Measurements from ENCODE around the gene TNFRSF4. TPM values are rescaled to one million over a fixed set of nuclear protein-coding genes. Genes with fewer than 3 reads are reported as not detected.
A peak's percentile ranks its signal among the peaks of the same experiment; 100 is the strongest.

Gene TNFRSF4
- total and polyA plus RNA-seq, 8 donors, result 0.26 to 5.0 (median 1.2) TPM

GRCh38 chr1:1173061-1173792 is 40.7 kb downstream of the TNFRSF4 start:
- no peak for ATAC-seq
- no peaks in the 10 kb centered on the region for H3K9me3 ChIP-seq
- H3K27ac ChIP-seq, result no peak overlapping the region
- intact Hi-C loops (cut with DNase I), result no loop called here
- TF ChIP-seq CTCF (IDR thresholded peaks at IDR 0.05), result no peak
- H3K4me3 ChIP-seq, result no peak overlapping the region
- no peaks in the 10 kb centered on the region for H3K36me3 ChIP-seq
- H3K27me3 ChIP-seq, result no peaks in the 10 kb centered on the region
- WGBS, 2 donors, result 79 to 88% methylated on average over 29 to 32 of the region's 32 CpGs
- no peaks in the 10 kb centered on the region for H3K4me1 ChIP-seq
- peak in 3 of 6 donors; percentile 11 to 70 (median 48) for DNase-seq
- no peak for FAIRE-seq

- Histone ChIP-seq H3K27me3 (no peaks in the 10 kb centered on the region), H3K4me3 (no peak overlapping the region)
- TF ChIP-seq CTCF (IDR thresholded peaks at IDR 0.05), result no peak
Observed at GRCh38 chr1:1171546-1172340, 42.2 kb downstream of the TNFRSF4 start.

GRCh38 chr1:1171161-1171545 is 42.8 kb downstream of the TNFRSF4 start:
- no peak overlapping the region for H3K27ac ChIP-seq
- H3K9me3 ChIP-seq, result no peaks in the 10 kb centered on the region
- no peak overlapping the region for H3K4me3 ChIP-seq
- peak in 1 of 6 donors; percentile 62 for DNase-seq
- no peaks in the 10 kb centered on the region for H3K36me3 ChIP-seq
- H3K4me1 ChIP-seq, result peaks cover under 1 to 14% (median 5%) of the 10 kb centered on the region in 3 donors
- no peaks in the 10 kb centered on the region for H3K27me3 ChIP-seq
- no peak for TF ChIP-seq CTCF (IDR thresholded peaks at IDR 0.05)
- no peak for ATAC-seq
- intact Hi-C loops (cut with DNase I), result no loop called here
- FAIRE-seq, result no peak
- 79 to 80% methylated on average over 8 to 12 of the region's 12 CpGs for WGBS, 2 donors

More at GRCh38 chr1:1171546-1172340, 42.2 kb downstream of the TNFRSF4 start:
- FAIRE-seq (no peak), DNase-seq (peak in 4 of 6 donors; percentile 3 to 74 (median 45)), ATAC-seq (no peak)
- Histone ChIP-seq H3K36me3 (no peaks in the 10 kb centered on the region), H3K9me3 (no peaks in the 10 kb centered on the region), H3K27ac (no peak overlapping the region), H3K4me1 (peaks cover 0 to 10% (median 3%) of the 10 kb centered on the region in 3 donors)
- intact Hi-C loops (cut with DNase I), result no loop called here
- WGBS, 2 donors, result 84% methylated on average over 24 to 33 of the region's 33 CpGs

- no peak for FAIRE-seq
- no peak for ATAC-seq
- Histone ChIP-seq H3K36me3 (no peaks in the 10 kb centered on the region), H3K27me3 (no peaks in the 10 kb centered on the region), H3K4me3 (no peak overlapping the region), H3K27ac (no peak overlapping the region), H3K4me1 (peaks cover 5 to 14% (median 6%) of the 10 kb centered on the region in 3 donors), H3K9me3 (no peaks in the 10 kb centered on the region)
- no peak for TF ChIP-seq CTCF (IDR thresholded peaks at IDR 0.05)
- WGBS, 2 donors, result 77 to 84% methylated on average over 26 of the region's 26 CpGs
- intact Hi-C loops (cut with DNase I), result no loop called here
- peak in 4 of 6 donors; percentile 7 to 72 (median 48) for DNase-seq
Observed at GRCh38 chr1:1170215-1171091, 43.5 kb downstream of the TNFRSF4 start.

Data from pancreas (tissue), 10 donors.